OCI-LY1 (cell line): ENCODE data around the gene FBF1.

Source experiments
- H2AFZ ChIP-seq: fragments of 200-600 bp; sonication (generic), shearing (Covaris generic); 2 replicates; pipeline ENCODE4 v1.6.0; 2014; ENCODE audit warnings: antibody characterized with exemption, mild to moderate bottlenecking, low read length
- H3F3A ChIP-seq: fragments of 200-600 bp; sonication (generic), shearing (Covaris generic); 2 replicates; pipeline ENCODE4 v1.6.0; 2014; ENCODE audit warnings: mild to moderate bottlenecking, antibody characterized with exemption, low read length, moderate library complexity; ENCODE audit not compliant: insufficient read depth
- H3K27ac ChIP-seq: fragments of 200-600 bp; sonication (generic); 2 replicates; pipeline ENCODE4 v1.5.1; 2014; ENCODE audit warnings: low read length, mixed run types, mild to moderate bottlenecking, low read depth; ENCODE audit not compliant: poor library complexity, severe bottlenecking
- H3K27me3 ChIP-seq: fragments of 200-600 bp; sonication (generic); 2 replicates; pipeline ENCODE4 v1.6.0; 2014; ENCODE audit warnings: antibody characterized with exemption, mild to moderate bottlenecking, low read length, moderate library complexity; ENCODE audit not compliant: insufficient read depth
- H3K36me3 ChIP-seq: fragments of 200-600 bp; sonication (generic); 2 replicates; pipeline ENCODE4 v1.6.1; 2014; ENCODE audit warnings: mild to moderate bottlenecking, antibody characterized with exemption, low read length, moderate library complexity, mixed read lengths; ENCODE audit not compliant: insufficient read depth
- H3K4me1 ChIP-seq: fragments of 200-600 bp; sonication (generic); 2 replicates; pipeline ENCODE4 v1.5.1; 2014; ENCODE audit warnings: mild to moderate bottlenecking, low read length, moderate library complexity; ENCODE audit not compliant: insufficient read depth, severe bottlenecking
- H3K4me2 ChIP-seq: fragments of 200-600 bp; sonication (generic), shearing (Covaris generic); 2 replicates; pipeline ENCODE4 v1.6.1; 2014; ENCODE audit warnings: low read length
- H3K4me3 ChIP-seq: fragments of 200-600 bp; sonication (generic); 2 replicates; pipeline ENCODE4 v1.5.1; 2014; ENCODE audit warnings: low read length, low read depth, mild to moderate bottlenecking, mixed read lengths; ENCODE audit not compliant: poor library complexity, severe bottlenecking
- H3K79me2 ChIP-seq: fragments of 200-600 bp; shearing (Covaris generic); 2 replicates; pipeline ENCODE4 v1.6.1; 2016; ENCODE audit warnings: mixed run types, low read length, mixed read lengths; ENCODE audit not compliant: insufficient read depth
- H3K9ac ChIP-seq: fragments of 200-600 bp; sonication (generic), shearing (Covaris generic); 2 replicates; pipeline ENCODE4 v1.6.1; 2014; ENCODE audit warnings: mild to moderate bottlenecking, low read length, mixed read lengths
- H3K9me2 ChIP-seq: fragments of 200-600 bp; sonication (generic), shearing (Covaris generic); 2 replicates; pipeline ENCODE4 v1.6.1; 2014; ENCODE audit warnings: low read depth, mild to moderate bottlenecking, low read length, mixed read lengths
- H3K9me3 ChIP-seq: fragments of 200-600 bp; shearing (Covaris generic); 2 replicates; pipeline ENCODE4 v1.6.1; 2014; ENCODE audit warnings: low read length, mixed read lengths
- H4K20me1 ChIP-seq: fragments of 200-600 bp; sonication (generic), shearing (Covaris generic); 2 replicates; pipeline ENCODE4 v1.6.0; 2016; ENCODE audit warnings: mild to moderate bottlenecking, low read length; ENCODE audit not compliant: insufficient read depth
- CTCF ChIP-seq: fragments of 200-600 bp; sonication (generic), shearing (Covaris generic); IDR thresholded peaks from 2 replicates; pipeline ENCODE4 v1.5.1; 2017; ENCODE audit warnings: mild to moderate bottlenecking, antibody characterized with exemption, low read length, moderate library complexity, mixed read lengths
- EZH2 ChIP-seq: fragments of 200-600 bp; sonication (generic), shearing (Covaris generic); IDR thresholded peaks from 2 replicates; pipeline ENCODE4 v1.8.0; 2017; ENCODE audit warnings: borderline replicate concordance, mixed run types, mild to moderate bottlenecking, antibody characterized with exemption, low read length, moderate library complexity, mixed read lengths

The FBF1 gene

GRCh38 chr17:75950855-75951554 is 10.2 kb upstream of the FBF1 start:
- Histone ChIP-seq H3K36me3 (peaks cover 75% of the 10 kb centered on the region), H3K27me3 (no peaks in the 10 kb centered on the region), H3K4me3 (no peak overlapping the region), H3K9me2 (no peaks in the 10 kb centered on the region), H3K27ac (peak overlapping the region; percentile 41), H3K9me3 (no peaks in the 10 kb centered on the region), H3K79me2 (no peaks in the 10 kb centered on the region), H3F3A (no peaks in the 10 kb centered on the region), H3K4me1 (peaks cover 7% of the 10 kb centered on the region), H3K9ac (no peak overlapping the region), H3K4me2 (no peak overlapping the region), H4K20me1 (no peaks in the 10 kb centered on the region), H2AFZ (no peak overlapping the region)
- TF ChIP-seq EZH2 (no peak), CTCF (no peak)

GRCh38 chr17:75950421-75950820 is 9.6 kb upstream of the FBF1 start:
- H3K4me2 ChIP-seq = no peak overlapping the region
- peaks cover 72% of the 10 kb centered on the region for H3K36me3 ChIP-seq
- TF ChIP-seq EZH2 (no peak), CTCF (no peak)

GRCh38 chr17:75945211-75945610 is 4.4 kb upstream of the FBF1 start:
- no peak overlapping the region for H3K4me2 ChIP-seq
- H3K4me3 ChIP-seq = no peak overlapping the region
- peaks cover 39% of the 10 kb centered on the region for H3K36me3 ChIP-seq
- H3K27me3 ChIP-seq = no peaks in the 10 kb centered on the region
- H3K9me2 ChIP-seq = no peaks in the 10 kb centered on the region
- H3K27ac ChIP-seq = no peak overlapping the region
- H3K79me2 ChIP-seq = no peaks in the 10 kb centered on the region
- H3K9ac ChIP-seq = no peak overlapping the region
- no peak for TF ChIP-seq EZH2
- no peak for TF ChIP-seq CTCF
- 0 out of 2 replicates have a peak, but pooled peaks cover 5% of the 10 kb centered on the region for H3F3A ChIP-seq
- no peak overlapping the region for H2AFZ ChIP-seq
- H4K20me1 ChIP-seq = no peaks in the 10 kb centered on the region
- peaks cover 10% of the 10 kb centered on the region for H3K4me1 ChIP-seq
- H3K9me3 ChIP-seq = no peaks in the 10 kb centered on the region

More at GRCh38 chr17:75950421-75950820, 9.6 kb upstream of the FBF1 start:
- Histone ChIP-seq H3K9ac (no peak overlapping the region), H3K9me2 (no peaks in the 10 kb centered on the region), H4K20me1 (no peaks in the 10 kb centered on the region), H2AFZ (no peak overlapping the region), H3K4me3 (no peak overlapping the region), H3K4me1 (peaks cover 7% of the 10 kb centered on the region), H3K79me2 (no peaks in the 10 kb centered on the region), H3K27ac (no peak overlapping the region), H3K9me3 (no peaks in the 10 kb centered on the region), H3F3A (no peaks in the 10 kb centered on the region), H3K27me3 (no peaks in the 10 kb centered on the region)
